ENCODE measurements around the gene EPHX1.
A peak's percentile ranks its signal among the peaks of the same experiment; 100 is the strongest.
"Not testable (repeated sequence)": the region's sequence is repeated elsewhere in the genome, so short reads cannot be mapped to it uniquely, and the experiment has no call there.

Gene EPHX1

DNA sequence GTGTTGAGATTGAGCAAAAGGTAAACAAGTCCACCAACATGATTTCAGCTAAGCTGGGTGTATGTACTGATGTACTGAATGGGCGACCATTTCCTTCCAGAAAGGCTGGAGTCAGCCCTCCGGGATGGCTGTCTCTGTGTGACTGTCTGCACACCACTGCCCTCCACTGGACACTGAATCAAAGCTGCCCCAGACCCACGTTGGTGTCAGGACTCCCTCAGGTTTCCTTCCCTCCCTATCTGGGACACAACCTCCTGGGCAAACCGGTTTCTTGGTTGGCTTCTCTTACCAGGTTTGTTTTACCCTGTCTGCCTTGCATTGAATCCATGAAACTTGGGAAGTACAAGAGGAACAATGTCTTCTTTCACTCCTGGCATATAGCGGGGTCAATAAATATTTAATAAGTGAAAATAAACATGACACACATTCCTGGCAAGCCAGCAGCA, 37.6 kb upstream of the EPHX1 start:
- no peaks in the 10 kb centered on the region for H3K9me3 Mint-ChIP-seq
- H3K4me3 Mint-ChIP-seq: no peak overlapping the region
- ATAC-seq: peak; percentile 58
- no peak overlapping the region for H3K27ac Mint-ChIP-seq
- H3K4me1 Mint-ChIP-seq: peaks cover 5% of the 10 kb centered on the region
- DNase-seq (ENCODE audit: low spot score in 2 of 2): no peak
- H3K36me3 Mint-ChIP-seq: no peaks in the 10 kb centered on the region

DNA sequence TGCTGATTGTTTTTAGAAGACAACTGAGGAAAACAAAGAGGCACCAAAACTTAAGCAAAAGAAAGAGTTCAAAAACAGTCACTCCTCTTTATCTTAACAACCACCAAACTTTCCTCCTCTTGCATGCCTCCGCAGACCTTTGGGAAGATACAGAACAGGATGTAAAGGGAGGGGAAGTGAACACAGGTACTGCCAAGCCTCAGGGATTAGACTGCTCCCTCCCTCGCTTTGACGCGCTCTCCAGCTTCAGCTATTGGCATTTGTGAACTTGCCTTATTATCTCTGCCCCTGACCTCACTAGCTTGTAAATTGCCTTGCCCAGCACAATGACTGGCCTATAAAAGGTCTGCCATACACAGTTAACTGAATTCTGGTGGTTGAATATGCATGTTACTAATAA, 37.1 kb upstream of the EPHX1 start:
- DNase-seq (ENCODE audit: low spot score in 2 of 2) (no peak), ATAC-seq (no peak)
- Mint-ChIP-seq H3K4me1 (peaks cover 5% of the 10 kb centered on the region), H3K4me3 (no peak overlapping the region), H3K27ac (peak overlapping the region; percentile 32), H3K36me3 (no peaks in the 10 kb centered on the region), H3K9me3 (no peaks in the 10 kb centered on the region)

DNA sequence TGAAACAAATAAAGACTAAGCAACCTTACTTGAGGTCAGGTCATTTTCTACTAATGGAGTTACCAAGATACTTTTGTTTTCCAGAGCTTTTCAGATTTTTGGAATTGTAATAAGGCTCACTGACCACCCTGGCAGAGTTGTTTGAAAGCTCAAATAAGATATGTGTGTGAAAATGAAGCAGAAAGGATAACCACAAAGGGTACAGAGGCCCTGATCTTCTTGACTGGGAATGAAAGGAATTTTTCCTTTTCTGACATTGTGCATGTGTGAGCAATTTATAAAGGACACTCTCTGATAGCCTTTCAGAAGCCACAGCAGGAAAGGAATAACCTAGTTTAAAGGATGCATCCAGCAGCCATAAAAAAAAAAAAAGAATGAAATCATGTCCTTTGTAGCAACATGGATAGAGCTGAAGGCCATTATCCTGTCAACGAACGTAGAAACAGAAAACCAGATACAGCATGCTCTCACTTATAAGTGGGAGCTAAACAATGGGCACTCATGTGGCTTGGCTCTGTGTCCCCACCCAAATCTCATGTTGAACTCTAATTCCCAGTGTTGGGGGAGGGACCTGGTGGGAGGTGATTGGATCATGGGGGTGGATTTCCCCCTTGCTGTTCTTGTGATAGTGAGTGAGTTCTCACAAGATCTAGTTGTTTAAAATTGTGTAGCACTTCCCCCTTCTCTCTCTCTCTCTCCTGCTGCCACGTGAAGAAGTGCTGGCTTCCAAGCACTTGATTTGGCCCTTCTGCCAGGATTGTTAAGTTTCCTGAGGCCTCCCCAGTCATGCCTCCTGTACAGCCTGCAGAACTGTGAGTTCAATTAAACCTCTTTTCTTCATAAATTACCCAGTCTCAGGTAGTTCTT, 35.4 kb upstream of the EPHX1 start:
- H3K4me1 Mint-ChIP-seq: peaks cover 5% of the 10 kb centered on the region
- peak overlapping the region; percentile 17 for H3K27ac Mint-ChIP-seq
- ATAC-seq: no peak
- no peaks in the 10 kb centered on the region for H3K36me3 Mint-ChIP-seq
- H3K4me3 Mint-ChIP-seq: no peak overlapping the region
- DNase-seq (ENCODE audit: low spot score in 2 of 2): no peak
- H3K9me3 Mint-ChIP-seq: no peaks in the 10 kb centered on the region

DNA sequence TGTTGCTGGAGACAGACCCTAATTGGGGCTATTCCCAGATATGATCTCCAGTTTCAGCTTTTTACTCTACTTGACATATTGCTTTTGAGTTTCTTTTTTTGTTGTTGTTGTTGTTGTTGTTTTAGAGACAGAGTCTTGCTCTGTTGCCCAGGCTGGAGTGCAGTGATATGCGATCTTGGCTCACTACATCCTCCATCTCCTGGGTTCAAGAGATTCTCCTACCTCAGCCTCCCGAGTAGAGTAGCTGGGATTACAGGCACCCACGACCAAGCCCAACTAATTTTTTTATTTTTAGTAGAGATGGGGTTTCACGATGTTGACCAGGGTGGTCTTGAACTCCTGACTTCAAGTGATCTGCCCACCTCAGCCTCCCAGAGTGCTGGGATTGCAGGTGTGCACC, 33.6 kb upstream of the EPHX1 start:
- ATAC-seq (no peak), DNase-seq (ENCODE audit: low spot score in 2 of 2) (no peak)
- H3K4me3 Mint-ChIP-seq: no peak overlapping the region
- peaks cover 14% of the 10 kb centered on the region for H3K4me1 Mint-ChIP-seq
- H3K36me3 Mint-ChIP-seq: no peaks in the 10 kb centered on the region
- H3K9me3 Mint-ChIP-seq: no peaks in the 10 kb centered on the region
- no peak overlapping the region for H3K27ac Mint-ChIP-seq

DNA sequence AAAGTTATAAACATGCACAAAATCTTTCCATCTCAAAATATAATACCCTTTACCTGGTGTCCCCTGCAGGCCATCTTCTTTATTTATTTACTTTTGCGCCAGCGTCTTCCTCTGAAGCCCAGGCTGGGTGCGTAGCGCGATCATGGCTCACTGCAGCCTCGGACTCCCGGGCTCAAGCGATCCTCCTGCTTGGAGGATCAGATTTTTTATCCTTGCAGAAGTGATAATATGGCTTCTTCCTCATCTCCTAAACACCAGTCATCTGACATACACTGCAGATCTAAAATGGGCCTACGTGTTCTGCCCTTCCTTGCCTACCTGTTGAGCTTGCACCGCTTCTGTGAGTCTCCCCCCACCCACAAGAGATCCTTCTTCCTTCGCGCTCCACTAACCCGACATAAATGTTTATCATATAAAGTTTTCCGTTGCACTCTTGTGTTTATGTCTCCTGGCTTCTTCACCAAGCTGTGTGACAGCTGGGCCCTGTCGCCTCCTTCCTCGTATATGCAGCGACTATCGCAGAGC, 32.8 kb upstream of the EPHX1 start:
- H3K4me1 Mint-ChIP-seq: peaks cover 18% of the 10 kb centered on the region
- H3K4me3 Mint-ChIP-seq: no peak overlapping the region
- no peak overlapping the region for H3K27ac Mint-ChIP-seq
- no peaks in the 10 kb centered on the region for H3K9me3 Mint-ChIP-seq
- no peak for DNase-seq (ENCODE audit: low spot score in 2 of 2)
- no peaks in the 10 kb centered on the region for H3K36me3 Mint-ChIP-seq
- ATAC-seq: peak; percentile 3

DNA sequence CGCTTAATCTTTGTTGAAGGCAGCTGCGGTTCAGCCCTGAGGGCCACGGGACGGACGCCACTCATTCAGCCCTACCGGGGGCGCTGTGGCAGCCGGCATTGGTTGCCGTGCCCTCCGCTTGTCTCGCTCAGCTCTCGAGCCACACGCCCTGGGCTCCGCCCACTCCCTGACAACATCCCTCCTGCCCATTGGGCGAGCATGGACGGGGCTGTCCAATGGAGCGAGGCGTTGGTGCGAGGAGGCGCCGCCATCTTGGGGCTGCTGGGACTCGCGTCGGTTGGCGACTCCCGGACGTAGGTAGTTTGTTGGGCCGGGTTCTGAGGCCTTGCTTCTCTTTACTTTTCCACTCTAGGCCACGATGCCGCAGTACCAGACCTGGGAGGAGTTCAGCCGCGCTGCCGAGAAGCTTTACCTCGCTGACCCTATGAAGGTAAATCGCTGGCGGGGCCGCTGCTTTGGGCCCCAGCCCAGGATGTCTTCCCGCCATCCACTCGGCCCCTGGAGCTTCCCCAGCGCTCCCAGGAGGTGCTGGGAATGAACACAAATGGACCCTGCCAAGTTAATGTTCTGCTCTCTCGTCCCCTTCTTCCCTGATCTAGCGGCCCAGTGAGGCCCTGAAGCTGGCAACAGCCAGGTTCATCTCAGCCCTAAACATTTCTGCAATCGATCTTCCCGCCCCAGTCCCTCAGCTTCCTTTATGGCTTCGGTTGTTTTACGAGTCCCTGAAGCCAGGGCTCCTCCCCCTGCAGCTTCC, 32.2 kb upstream of the EPHX1 start, which contains the start of gene SRP9:
SRP9 (plus strand) TSS at position 244 of the 754 bp plus-strand sequence; CDS start at position 359, 115 bp downstream.
- no peaks in the 10 kb centered on the region for H3K9me3 Mint-ChIP-seq
- no peak within 1 kb of the TSS for H3K4me3 Mint-ChIP-seq
- no peaks in the 10 kb centered on the region for H3K36me3 Mint-ChIP-seq
- peaks cover 24% of the 10 kb centered on the region for H3K4me1 Mint-ChIP-seq
- ATAC-seq (peak; percentile 99), DNase-seq (ENCODE audit: low spot score in 2 of 2) (peak; percentile 90 to 98)
- no peak within 1 kb of the TSS for H3K27ac Mint-ChIP-seq

DNA sequence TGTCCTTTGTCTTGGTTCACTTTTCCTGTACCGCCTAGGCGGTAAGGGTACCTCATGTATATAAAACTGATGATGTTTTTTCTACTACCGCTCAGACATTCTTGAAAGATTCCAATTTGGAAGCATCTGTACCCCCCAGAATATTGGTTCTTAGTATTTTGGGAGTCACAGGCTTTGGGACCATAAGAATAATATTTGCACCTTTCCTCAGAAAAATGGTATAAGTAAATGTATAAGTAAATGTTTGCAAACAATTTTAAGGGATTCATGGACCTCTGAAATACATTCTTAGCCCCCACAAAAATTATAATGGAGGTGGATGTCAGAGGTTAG, 31.6 kb upstream of the EPHX1 start:
- Mint-ChIP-seq H3K27ac (no peak overlapping the region), H3K4me3 (no peak overlapping the region), H3K36me3 (no peaks in the 10 kb centered on the region), H3K4me1 (peaks cover 26% of the 10 kb centered on the region), H3K9me3 (no peaks in the 10 kb centered on the region)
- ATAC-seq (no peak), DNase-seq (ENCODE audit: low spot score in 2 of 2) (no peak)

DNA sequence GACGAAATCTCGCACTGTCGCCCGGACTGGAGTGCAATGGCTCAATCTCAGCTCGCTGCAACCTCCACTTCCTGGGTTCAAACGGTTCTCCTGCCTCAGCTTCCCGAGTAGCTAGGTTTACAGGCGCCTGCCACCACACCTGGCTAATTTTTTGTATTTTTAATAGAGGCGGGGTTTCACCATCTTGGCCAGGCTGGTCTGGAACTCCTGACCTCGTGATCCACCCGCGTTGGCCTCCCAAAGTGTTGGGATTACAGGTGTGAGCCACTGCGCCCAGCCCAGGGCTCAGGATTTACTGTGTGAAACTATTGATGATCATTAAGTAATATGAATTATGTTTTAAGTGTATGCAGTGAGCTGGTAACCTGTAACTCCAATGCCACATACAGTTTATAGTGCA, 30.8 kb upstream of the EPHX1 start:
- not testable (repeated sequence) for H3K4me3 Mint-ChIP-seq; H3K36me3 Mint-ChIP-seq; DNase-seq (ENCODE audit: low spot score in 2 of 2); ATAC-seq; H3K27ac Mint-ChIP-seq; H3K9me3 Mint-ChIP-seq
- peaks cover 33% of the 10 kb centered on the region for H3K4me1 Mint-ChIP-seq

DNA sequence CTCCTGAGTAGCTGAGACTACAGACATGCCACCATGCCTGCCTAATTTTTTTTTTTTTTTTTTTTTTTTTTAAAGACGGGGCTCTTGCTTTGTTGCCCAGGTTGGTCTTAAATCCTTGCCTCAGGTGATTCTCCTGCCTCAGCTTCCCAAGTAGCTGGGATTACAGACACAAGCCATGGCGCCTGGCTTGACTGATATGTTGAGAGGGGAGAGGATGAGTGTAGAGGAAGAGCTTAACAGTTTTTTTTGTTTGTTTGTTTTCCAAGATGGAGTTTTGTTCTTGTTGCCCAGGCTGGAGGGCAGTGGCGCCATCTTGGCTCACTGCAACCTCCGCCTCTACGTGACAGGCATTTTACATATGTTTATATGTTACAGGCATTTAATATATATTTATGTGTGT, 29.8 kb upstream of the EPHX1 start:
- Mint-ChIP-seq H3K4me1 (peaks cover 28% of the 10 kb centered on the region), H3K36me3 (no peaks in the 10 kb centered on the region), H3K4me3 (no peak overlapping the region), H3K9me3 (no peaks in the 10 kb centered on the region), H3K27ac (no peak overlapping the region)
- no peak for ATAC-seq
- DNase-seq (ENCODE audit: low spot score in 2 of 2): no peak

DNA sequence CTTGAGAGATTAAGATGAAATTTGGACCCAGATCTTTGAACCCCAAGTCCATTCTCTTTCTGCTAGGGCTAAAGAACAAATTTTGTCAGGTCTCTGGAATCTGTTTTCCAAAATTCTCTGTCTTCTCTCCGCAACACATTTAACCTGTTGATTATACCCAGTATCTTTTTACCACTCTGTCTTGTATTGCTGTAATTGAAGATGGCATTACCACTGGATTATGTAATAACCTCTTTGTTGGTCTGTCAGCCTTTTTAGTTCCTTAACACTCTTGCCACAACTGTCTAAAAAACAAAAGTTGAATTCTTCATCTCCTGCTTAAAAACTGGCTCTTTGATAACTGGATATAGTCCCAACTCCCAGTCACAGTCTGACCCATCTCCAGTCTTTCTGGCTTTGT, 29.3 kb upstream of the EPHX1 start:
- no peak overlapping the region for H3K27ac Mint-ChIP-seq
- H3K9me3 Mint-ChIP-seq: no peaks in the 10 kb centered on the region
- ATAC-seq: no peak
- no peaks in the 10 kb centered on the region for H3K36me3 Mint-ChIP-seq
- DNase-seq (ENCODE audit: low spot score in 2 of 2): no peak
- H3K4me1 Mint-ChIP-seq: peaks cover 28% of the 10 kb centered on the region
- H3K4me3 Mint-ChIP-seq: peak overlapping the region; percentile 2

DNA sequence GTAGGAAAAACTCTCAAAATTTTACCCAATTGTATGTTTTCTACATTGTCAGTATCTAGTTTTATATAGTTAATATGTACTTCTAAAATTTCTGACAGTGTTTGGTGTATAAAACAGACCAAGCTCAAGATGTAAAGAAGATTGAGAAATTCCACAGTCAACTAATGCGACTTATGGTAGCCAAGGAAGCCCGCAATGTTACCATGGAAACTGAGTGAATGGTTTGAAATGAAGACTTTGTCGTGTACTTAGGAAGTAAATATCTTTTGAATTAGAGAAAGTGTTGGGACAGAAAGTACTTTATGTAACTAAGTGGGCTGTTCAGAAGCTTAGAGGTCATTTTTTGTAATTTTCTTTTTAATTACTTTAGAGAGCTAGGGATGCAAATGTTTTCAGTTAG, 20.8 kb upstream of the EPHX1 start:
- not testable (repeated sequence) for H3K4me1 Mint-ChIP-seq; H3K4me3 Mint-ChIP-seq; DNase-seq (ENCODE audit: low spot score in 2 of 2); ATAC-seq; H3K9me3 Mint-ChIP-seq; H3K36me3 Mint-ChIP-seq; H3K27ac Mint-ChIP-seq

DNA sequence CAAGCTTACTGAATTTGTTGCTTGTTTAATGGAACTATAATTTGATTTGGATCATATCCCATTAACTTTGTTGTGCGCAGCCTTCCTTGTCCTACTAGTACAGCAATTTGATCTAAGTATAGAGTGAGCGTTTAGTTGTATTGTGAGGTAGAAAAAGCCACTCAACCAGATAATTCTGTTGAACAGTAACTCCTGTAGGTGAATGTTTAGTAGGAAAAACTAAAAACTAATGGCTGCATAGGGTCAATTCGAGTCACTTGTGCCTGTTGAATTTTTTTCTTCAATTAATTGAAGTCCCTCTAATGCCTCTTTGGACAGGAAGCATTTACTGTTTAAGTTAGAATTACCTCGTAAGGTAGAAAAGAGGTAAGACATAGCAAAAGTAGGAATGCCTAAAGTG, 15.0 kb upstream of the EPHX1 start:
- H3K4me1 Mint-ChIP-seq: no peaks in the 10 kb centered on the region
- H3K36me3 Mint-ChIP-seq: peaks cover 10% of the 10 kb centered on the region
- ATAC-seq: no peak
- no peak for DNase-seq (ENCODE audit: low spot score in 2 of 2)
- H3K9me3 Mint-ChIP-seq: peaks cover 3% of the 10 kb centered on the region
- no peak overlapping the region for H3K27ac Mint-ChIP-seq
- H3K4me3 Mint-ChIP-seq: no peak overlapping the region

DNA sequence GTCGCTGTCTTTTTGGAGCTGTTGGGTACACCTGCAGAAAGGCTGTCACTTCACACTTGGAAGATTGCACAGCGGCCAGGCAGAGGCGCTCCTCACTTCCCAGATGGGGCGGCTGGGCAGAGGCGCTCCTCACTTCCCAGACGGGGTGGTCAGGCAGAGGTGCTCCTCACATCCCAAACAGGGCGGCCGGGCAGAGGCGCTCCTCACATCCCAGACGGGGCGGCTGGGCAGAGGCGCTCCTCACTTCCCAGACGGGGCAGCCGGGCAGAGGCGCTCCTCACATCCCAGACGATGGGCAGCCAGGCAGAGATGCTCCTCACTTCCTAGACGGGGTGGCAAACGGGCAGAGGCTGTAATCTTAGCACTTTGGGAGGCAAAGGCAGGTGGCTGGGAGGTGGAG, 13.8 kb upstream of the EPHX1 start:
- DNase-seq (ENCODE audit: low spot score in 2 of 2); ATAC-seq; H3K9me3 Mint-ChIP-seq; H3K27ac Mint-ChIP-seq; H3K4me1 Mint-ChIP-seq; H3K4me3 Mint-ChIP-seq: not testable (repeated sequence)
- H3K36me3 Mint-ChIP-seq: peaks cover 12% of the 10 kb centered on the region

DNA sequence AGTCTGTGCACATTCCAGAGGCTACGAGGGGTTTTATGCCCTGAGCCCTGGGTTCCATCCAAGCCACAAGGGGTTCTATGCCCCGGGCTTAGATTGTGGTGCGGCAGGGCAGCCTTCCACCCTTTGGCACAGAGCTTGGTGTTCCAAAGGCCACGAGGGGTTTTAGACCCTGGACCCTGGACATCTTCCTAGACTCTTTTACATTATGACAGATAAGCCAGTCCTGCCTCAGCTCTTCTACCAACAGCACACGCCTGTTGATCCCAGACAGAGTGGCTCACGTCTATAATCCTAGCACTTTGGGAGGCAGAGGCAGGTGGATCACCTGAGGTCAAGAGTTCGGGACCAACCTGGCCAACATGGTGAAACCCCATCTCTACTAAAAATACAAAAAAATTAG, 8.8 kb upstream of the EPHX1 start:
- H3K9me3 Mint-ChIP-seq; ATAC-seq; H3K4me1 Mint-ChIP-seq; H3K36me3 Mint-ChIP-seq; H3K4me3 Mint-ChIP-seq; DNase-seq (ENCODE audit: low spot score in 2 of 2): not testable (repeated sequence)
- H3K27ac Mint-ChIP-seq: peak overlapping the region; percentile 68

DNA sequence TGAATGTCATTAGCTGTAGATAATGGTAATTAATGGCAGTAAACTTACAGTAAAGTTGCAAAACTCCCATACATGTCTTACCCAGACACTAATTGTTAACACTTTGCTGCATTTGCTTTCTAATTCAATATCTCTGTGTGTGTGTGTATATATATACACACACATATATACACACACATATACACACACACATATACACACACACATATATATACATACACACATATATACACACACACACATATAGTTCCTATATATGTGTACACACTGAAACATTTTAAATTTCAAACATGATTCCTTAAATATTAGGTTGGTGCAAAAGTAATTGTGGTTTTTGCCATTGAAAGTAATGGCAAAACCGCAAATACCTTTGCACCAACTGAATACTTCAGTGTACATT, 3.7 kb upstream of the EPHX1 start:
- H3K4me1 Mint-ChIP-seq: peaks cover 10% of the 10 kb centered on the region

DNA sequence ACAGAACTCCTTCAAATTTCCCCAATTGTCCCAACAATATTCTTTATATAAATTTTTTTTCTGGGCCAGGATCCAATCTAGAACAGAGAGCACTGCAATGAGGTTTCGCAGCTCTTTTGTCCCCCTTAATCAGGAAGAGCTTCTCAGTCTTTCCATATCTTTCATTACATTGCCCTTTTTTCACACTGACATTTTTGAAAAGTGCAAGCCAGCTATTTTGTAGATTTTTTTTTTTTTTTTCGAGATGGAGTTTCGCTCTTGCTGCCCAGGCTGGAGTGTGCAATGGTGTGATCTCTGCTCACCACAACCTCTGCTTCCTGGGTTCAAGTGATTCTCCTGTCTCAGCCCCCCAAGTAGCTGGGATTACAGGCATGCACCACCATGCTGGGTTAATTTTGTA, 3.2 kb upstream of the EPHX1 start:
- not testable (repeated sequence) for H3K4me1 Mint-ChIP-seq; ATAC-seq; H3K27ac Mint-ChIP-seq; DNase-seq (ENCODE audit: low spot score in 2 of 2); H3K9me3 Mint-ChIP-seq; H3K36me3 Mint-ChIP-seq; H3K4me3 Mint-ChIP-seq

More for the DNA sequence above, 3.7 kb upstream of the EPHX1 start:
- no peaks in the 10 kb centered on the region for H3K36me3 Mint-ChIP-seq
- H3K4me3 Mint-ChIP-seq: no peak overlapping the region
- H3K9me3 Mint-ChIP-seq: no peaks in the 10 kb centered on the region
- ATAC-seq (no peak), DNase-seq (ENCODE audit: low spot score in 2 of 2) (no peak)
- H3K27ac Mint-ChIP-seq: no peak overlapping the region

Data from stimulated activated effector memory CD8-positive, alpha-beta T cell treated with anti-CD3 and anti-CD28 coated beads, Interleukin-12 subunit alpha, Interleukin-12 subunit beta, amount 100 ng/mL, for 72 hours (primary cell).